Brain microvascular endothelial cell (primary cell): ENCODE measurements around the gene SNRPA1.
A peak's percentile ranks its signal among the peaks of the same experiment; 100 is the strongest.

Experiments used
- DNase-seq: peaks from one replicate; pipeline ENCODE4 v3.0.0-alpha.2; 2020
- H3K27ac ChIP-seq: fragments of 250-450 bp; sonication (Bioruptor Pico); 2 replicates; pipeline ENCODE4 v1.5.1; 2020; ENCODE audit warnings: mild to moderate bottlenecking, moderate library complexity
- H3K27me3 ChIP-seq: fragments of 250-450 bp; sonication (Bioruptor Pico); replicated peaks from 2 replicates; pipeline ENCODE4 v1.5.1; 2020; ENCODE audit warnings: mild to moderate bottlenecking
- H3K36me3 ChIP-seq: fragments of 250-450 bp; sonication (Bioruptor Pico); replicated peaks from 2 replicates; pipeline ENCODE4 v1.5.1; 2020; ENCODE audit warnings: mild to moderate bottlenecking
- H3K4me3 ChIP-seq: 2 replicates; pipeline ENCODE4 v1.5.1; 2011; ENCODE audit warnings: low read depth, mild to moderate bottlenecking, control low read depth, low read length, moderate library complexity
- CTCF ChIP-seq: IDR thresholded peaks from 2 replicates; pipeline ENCODE4 v1.5.1; 2011; ENCODE audit warnings: low read depth, mild to moderate bottlenecking, moderate library complexity, low read length, control low read depth, inconsistent platforms; ENCODE audit errors: missing control alignments
- in situ Hi-C: cut with HindIII; loops from 2 replicates; pipeline ENCODE4 v1.10.0; 2017; ENCODE audit warnings: low sequenced_read_pairs, low pct_ligation_motif_present

The SNRPA1 gene

GRCh38 chr15:101320501-101321052 lies 25.5 kb upstream of the SNRPA1 start:
- peak; percentile 53 for DNase-seq
- in situ Hi-C loops, result no loop called here
- H3K36me3 ChIP-seq, result no peaks in the 10 kb centered on the region
- no peak overlapping the region for H3K27ac ChIP-seq
- H3K27me3 ChIP-seq, result peaks cover 2% of the 10 kb centered on the region
- no peak overlapping the region for H3K4me3 ChIP-seq
- peak; percentile 35 for TF ChIP-seq CTCF

- TF ChIP-seq CTCF, result no peak
- DNase-seq, result no peak
- Histone ChIP-seq H3K27me3 (peaks cover 2% of the 10 kb centered on the region), H3K27ac (no peak overlapping the region), H3K4me3 (no peak overlapping the region), H3K36me3 (no peaks in the 10 kb centered on the region)
- in situ Hi-C loops, result no loop called here
Observed at GRCh38 chr15:101318839-101319238, 23.8 kb upstream of the SNRPA1 start.

GRCh38 chr15:101318147-101318819 lies 23.2 kb upstream of the SNRPA1 start:
- in situ Hi-C loops, result no loop called here
- Histone ChIP-seq H3K36me3 (no peaks in the 10 kb centered on the region), H3K4me3 (no peak overlapping the region), H3K27ac (no peak overlapping the region), H3K27me3 (peaks cover 2% of the 10 kb centered on the region)
- TF ChIP-seq CTCF, result no peak
- DNase-seq, result no peak

GRCh38 chr15:101317336-101317872 lies 22.4 kb upstream of the SNRPA1 start:
- no peak overlapping the region for H3K27ac ChIP-seq
- no peak for TF ChIP-seq CTCF
- DNase-seq, result no peak
- H3K36me3 ChIP-seq, result no peaks in the 10 kb centered on the region
- no peak overlapping the region for H3K4me3 ChIP-seq
- H3K27me3 ChIP-seq, result peaks cover 2% of the 10 kb centered on the region
- in situ Hi-C loops, result no loop called here

- DNase-seq, result no peak
- no peak for TF ChIP-seq CTCF
- Histone ChIP-seq H3K4me3 (no peak overlapping the region), H3K27ac (no peak overlapping the region), H3K27me3 (peaks cover 2% of the 10 kb centered on the region), H3K36me3 (no peaks in the 10 kb centered on the region)
- in situ Hi-C loops, result no loop called here
Observed at GRCh38 chr15:101316529-101316928, 21.5 kb upstream of the SNRPA1 start.
